Vagina (tissue), 2 donors: ENCODE results near the gene KLHL3.

Experiments
- CTCF ChIP-seq, 3 experiments: fragments of 450-650 bp in 2 of 3; fragments of 200-600 bp in 1 of 3; sonication (generic) in 1 of 3; IDR thresholded peaks; one replicate each; pipeline ENCODE4 v1.5.1; 2017 to 2019; ENCODE audit warnings: antibody characterized with exemption in 3 of 3, mild to moderate bottlenecking in 2 of 3, moderate library complexity in 2 of 3
- POLR2A ChIP-seq, 2 donors: fragments of 450-650 bp; IDR thresholded peaks; one replicate each; pipeline ENCODE4 v1.6.1; 2017; ENCODE audit warnings: antibody characterized with exemption in 2 of 2, mild to moderate bottlenecking in 2 of 2, moderate library complexity in 2 of 2

DNA sequence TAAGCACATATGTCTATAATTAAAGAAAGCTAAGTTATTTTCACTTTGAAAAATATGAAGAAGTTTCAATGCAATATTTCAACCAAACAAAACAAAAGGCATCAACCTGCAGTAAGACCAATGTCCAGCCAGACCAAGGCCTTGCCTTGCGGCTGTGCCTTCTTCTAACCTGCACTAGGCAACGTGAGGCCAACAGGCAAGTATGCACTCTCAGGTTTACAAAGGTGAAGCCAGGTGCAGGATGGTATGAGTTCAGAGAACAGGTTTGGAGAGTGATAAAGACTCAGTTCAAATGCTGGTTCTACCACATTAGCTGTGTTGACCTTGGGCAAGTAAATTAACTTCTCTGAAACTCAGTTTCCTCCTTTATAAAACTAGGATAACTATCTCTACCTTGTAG, 79.3 kb downstream of the KLHL3 start:
- no peak for TF ChIP-seq POLR2A (IDR thresholded peaks at IDR 0.05)
- no peak for TF ChIP-seq CTCF (IDR thresholded peaks at IDR 0.05)
